Panc1 (cell line): ENCODE results near the gene HUS1.

Experiments used
- CTCF ChIP-seq: fragments of 450-650 bp; IDR thresholded peaks from 2 replicates; pipeline ENCODE4 v1.5.1; 2017; ENCODE audit warnings: mild to moderate bottlenecking
- POLR2AphosphoS5 ChIP-seq: IDR thresholded peaks from 2 replicates; pipeline ENCODE4 v1.6.1; 2012; ENCODE audit warnings: mild to moderate bottlenecking, low read depth, low read length, moderate library complexity

DNA sequence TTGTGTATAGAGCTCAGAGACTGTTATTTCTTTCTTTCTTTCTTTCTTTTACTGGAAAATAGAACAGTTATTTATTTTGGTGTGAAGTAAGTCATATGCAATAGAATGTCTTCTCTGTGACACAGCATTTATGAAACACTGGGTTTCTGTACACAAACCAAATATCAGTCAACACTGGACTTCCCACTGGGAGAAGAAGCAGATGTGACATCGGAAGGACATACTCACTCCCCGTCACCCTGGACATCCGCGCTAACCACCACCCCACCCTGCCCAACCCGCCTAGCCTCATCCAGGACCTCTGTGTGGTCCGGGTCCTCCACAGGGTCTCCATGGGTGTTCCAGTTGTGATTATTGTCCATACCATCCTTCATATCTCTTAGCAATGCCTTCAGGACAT lies 27.5 kb upstream of the HUS1 start:
- TF ChIP-seq CTCF (no peak), POLR2AphosphoS5 (no peak)
